HG02610 (cell line): Measurements from ENCODE around the gene CHMP1A.
"Not testable (repeated sequence)": the region's sequence is repeated elsewhere in the genome, so short reads cannot be mapped to it uniquely, and the experiment has no call there.

ENCODE experiments used
- ATAC-seq: cut with Tn5 transposase; IDR thresholded peaks from one replicate; pipeline ENCODE4 v1.9.1; 2021; ENCODE audit warnings: mild to moderate bottlenecking, moderate library complexity; ENCODE audit not compliant: unreplicated experiment

The CHMP1A gene

GRCh38 chr16:89693289-89693731, 35.8 kb upstream of the CHMP1A start:
- ATAC-seq: no peak

- ATAC-seq: no peak
Measured at GRCh38 chr16:89691986-89692569, 34.6 kb upstream of the CHMP1A start.

DNA sequence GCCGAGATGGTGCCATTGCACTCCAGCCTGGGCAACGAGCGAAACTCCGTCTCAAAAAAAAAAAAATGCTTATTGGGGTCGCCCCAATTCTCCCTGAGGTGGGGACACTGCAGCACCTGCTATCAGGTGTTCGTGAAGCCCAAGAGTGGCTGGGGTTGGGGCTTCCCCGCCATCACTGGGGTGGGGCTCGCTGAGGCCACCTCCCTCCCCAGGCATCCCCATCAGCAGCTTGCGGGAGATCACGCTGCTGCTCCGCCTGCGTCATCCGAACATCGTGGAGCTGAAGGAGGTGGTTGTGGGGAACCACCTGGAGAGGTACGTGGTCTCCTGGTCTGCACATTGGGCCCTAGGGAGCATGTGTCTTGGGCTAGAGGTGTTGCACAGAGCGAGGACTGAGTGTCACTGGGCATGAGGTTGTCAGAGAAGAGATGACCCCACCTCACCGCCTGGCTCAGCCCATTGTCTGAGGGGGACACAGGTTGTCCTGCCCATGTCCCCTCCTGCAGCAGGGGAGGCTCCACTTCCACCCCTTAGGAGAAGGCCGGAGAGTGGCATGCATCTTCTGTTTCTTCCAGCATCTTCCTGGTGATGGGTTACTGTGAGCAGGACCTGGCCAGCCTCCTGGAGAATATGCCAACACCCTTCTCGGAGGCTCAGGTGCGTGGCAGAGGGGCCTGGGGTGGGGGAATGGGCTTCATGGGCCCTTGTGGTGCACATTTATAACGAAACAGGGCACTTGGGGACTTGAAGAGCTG, 33.9 kb upstream of the CHMP1A start:
- ATAC-seq: no peak

DNA sequence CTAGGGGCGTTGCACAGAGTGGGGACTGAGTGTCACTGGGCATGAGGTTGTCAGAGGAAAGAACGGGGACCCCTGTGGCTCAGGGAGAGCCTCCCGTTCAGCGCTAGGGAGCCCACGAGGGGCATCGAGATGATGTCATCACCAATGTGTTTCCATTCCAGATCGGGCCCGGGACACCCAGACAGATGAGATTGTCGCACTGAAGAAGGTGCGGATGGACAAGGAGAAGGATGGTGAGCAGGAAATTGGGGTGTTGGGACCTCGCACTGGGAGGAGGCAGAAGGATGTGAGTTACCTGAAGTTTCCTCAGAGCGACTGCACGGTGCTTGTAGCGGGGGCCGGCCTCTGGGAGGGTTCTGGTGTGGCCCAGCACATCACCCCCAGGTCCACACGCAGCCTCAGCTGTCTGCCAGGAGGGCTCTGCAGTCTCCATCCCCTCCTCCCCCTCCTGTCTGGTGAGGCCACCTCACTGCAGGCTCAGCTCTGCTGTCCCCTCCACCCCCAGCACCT, 32.9 kb upstream of the CHMP1A start:
- no peak for ATAC-seq

GRCh38 chr16:89689621-89690020, 32.1 kb upstream of the CHMP1A start:
- not testable (repeated sequence) for ATAC-seq

GRCh38 chr16:89689142-89689541, 31.6 kb upstream of the CHMP1A start:
- ATAC-seq: no peak

GRCh38 chr16:89688395-89688794, 30.9 kb upstream of the CHMP1A start:
- ATAC-seq: no peak

DNA sequence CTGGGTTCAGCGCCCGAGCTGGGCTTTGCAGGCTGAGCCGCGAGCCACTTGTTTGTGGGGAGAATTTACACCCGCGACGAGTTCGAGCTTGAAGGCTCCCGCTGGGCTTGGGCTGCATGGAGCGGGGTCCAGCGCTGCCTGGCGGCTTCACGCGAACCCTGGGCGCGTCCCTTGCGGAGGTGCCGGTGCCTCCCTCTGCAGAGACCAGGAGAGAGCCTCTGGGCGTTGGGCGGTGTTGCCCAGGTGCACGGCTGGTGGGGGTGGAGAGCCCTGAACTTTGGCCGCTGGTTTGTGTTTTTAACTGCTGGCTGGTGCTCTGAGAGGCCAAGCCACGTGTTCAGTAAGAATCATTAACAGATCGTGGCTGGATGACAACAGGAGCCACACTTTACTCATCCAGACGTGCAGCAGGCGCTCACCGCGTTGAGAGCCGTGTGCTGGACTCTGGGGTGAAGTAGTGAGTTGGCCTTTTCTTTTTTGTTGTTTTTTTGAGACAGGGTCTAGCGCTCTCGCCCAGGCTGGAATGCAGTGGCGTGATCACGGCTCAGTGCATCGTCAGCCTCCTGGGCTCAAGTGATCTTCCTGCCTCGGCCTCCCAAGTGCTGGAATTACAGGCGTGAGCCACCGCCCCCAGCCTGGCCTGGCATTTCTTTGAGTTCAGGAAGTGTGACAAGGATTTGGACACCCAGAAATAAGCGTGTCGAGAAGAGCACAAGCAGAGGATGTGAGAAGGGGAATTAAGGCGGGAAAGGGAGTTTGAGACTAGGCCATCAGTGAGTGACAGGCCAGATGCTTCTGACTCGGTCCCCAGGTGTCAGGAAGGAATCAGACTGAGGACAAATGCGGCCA, 29.8 kb upstream of the CHMP1A start:
- ATAC-seq: peak; percentile 22

- peak; percentile 78 for ATAC-seq
Measured at GRCh38 chr16:89686520-89687091, 29.1 kb upstream of the CHMP1A start, which contains the start of gene CDK10. CDK10 (plus strand) TSS chr16:89686689; CDS start chr16:89686711, 22 bp downstream.

GRCh38 chr16:89685916-89686315, 28.4 kb upstream of the CHMP1A start:
- no peak for ATAC-seq

DNA sequence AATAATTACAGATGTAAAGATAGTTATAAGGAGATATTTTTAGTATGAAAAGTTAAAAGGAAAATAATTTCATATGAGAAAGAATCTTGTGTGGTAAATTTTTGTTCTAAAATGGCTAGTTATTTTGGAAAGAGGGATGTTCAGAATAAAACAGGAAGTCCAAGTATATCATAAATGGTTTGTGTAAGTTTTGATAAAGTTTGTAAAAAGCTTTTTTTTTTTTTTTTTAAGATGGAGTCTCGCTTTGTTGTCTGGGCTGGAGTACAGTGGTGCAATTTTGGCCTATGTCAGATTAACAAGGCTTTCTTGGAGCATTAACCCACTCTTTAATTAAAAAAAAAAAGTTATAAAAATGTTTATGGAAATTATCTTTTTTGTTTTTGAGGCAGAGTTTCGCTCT, 20.8 kb upstream of the CHMP1A start:
- ATAC-seq: no peak

DNA sequence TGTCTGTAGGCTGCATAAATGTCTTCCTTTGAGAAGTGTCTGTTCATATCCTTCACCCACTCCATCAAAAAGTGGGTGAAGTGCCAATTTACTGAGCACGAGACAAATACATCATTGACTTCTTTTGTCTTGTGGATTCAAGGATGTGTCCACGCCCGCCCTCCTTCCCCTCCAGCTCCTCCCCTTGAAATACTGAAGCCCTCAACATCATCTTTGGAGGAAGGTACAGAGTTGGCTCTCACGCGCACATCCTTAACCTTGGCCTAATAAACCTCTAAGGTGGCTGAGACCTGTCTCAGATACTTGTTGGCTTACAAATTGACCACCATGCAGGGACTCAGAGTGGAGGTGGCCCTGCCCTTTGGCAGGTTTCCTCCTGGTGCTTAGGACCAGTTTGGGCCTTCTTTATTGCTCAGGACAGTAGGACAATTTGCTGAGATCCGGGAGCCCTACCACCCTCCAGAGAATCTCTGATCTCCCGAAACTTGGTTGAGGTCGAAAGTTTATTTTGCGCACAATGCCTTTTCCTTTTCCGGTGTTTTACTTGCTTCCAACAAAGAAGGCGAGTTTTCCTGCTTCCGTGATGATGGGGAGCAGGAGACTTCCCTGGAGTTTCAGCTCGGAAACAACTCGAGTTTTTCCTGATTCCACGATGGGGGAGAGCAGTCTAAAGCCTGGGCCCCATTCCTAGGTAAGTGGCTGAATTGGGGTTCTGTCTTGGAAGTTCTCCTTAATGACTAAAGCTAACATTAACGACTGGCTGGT, 14.9 kb upstream of the CHMP1A start:
- no peak for ATAC-seq

- not testable (repeated sequence) for ATAC-seq
Measured at GRCh38 chr16:89671565-89671964, 14.1 kb upstream of the CHMP1A start.

DNA sequence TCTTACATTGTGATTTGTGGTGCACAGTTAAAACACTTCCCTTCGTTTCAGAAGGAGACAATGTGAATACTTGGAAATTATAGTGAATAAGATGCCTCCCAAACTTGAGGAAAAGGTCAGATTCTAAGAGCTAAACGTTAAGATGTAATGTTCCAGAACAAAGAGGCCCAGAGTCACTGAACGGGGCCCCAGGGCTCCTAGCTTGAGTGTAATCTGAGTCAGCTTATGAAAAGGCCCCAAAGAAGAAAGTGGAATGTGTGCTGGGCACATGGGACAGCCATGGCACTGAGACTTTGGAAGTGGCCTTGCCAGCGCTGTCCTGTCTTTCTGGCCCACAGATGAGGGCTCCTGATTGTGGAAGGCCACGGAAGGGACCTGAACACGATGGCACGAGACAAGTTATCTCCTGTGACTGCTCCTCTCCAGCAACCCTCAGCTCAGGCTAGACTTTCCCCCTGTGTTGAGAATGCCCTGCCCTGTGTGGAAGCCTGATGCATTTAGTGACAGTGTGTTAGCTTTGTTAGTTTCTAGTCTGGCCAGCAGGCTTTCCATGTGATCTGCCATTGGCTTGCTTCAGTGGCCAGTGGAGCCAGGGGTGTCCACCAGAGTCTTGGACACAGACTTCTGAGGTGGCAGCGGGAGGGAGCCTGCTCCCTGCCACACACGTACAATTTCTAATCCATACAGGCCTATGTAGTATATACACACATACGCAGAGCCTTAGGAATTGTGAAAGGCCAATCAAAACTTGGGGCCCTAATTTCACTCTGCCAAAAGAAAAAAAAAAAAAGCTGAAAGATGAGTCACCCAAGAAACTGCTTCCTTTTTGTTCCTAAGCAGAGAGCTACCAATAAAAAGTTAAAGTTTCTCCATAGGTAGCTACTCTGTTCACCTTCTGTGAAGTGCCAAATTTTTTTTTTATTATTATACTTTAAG, 13.3 kb upstream of the CHMP1A start:
- no peak for ATAC-seq

- no peak for ATAC-seq
Measured at GRCh38 chr16:89669755-89670154, 12.2 kb upstream of the CHMP1A start.

GRCh38 chr16:89668790-89669158, 11.3 kb upstream of the CHMP1A start:
- ATAC-seq: no peak

DNA sequence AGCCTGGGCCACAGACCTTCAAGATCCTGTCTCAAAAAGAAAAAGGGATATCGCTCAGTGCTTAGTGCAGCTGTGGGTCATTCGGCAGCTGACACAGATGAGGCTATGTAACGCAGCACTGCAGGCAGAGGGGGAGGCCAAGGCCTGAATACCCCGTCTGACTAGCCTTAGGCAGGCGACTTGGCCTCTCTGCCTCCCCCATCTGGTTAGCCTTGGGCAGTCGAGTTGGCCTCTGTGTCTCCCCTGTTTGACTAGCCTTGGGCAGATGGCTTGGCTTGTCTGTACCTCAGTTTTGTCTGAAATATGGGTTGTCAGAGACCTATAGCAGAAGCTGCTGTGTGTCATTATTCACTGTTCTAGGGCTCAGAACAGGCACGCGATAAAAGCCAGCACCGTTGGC, 10.1 kb upstream of the CHMP1A start:
- no peak for ATAC-seq

GRCh38 chr16:89667000-89667399, 9.5 kb upstream of the CHMP1A start:
- ATAC-seq: not testable (repeated sequence)

GRCh38 chr16:89664238-89664637, 6.7 kb upstream of the CHMP1A start:
- not testable (repeated sequence) for ATAC-seq
